ENCODE data around the gene EHMT1.

Gene EHMT1

DNA sequence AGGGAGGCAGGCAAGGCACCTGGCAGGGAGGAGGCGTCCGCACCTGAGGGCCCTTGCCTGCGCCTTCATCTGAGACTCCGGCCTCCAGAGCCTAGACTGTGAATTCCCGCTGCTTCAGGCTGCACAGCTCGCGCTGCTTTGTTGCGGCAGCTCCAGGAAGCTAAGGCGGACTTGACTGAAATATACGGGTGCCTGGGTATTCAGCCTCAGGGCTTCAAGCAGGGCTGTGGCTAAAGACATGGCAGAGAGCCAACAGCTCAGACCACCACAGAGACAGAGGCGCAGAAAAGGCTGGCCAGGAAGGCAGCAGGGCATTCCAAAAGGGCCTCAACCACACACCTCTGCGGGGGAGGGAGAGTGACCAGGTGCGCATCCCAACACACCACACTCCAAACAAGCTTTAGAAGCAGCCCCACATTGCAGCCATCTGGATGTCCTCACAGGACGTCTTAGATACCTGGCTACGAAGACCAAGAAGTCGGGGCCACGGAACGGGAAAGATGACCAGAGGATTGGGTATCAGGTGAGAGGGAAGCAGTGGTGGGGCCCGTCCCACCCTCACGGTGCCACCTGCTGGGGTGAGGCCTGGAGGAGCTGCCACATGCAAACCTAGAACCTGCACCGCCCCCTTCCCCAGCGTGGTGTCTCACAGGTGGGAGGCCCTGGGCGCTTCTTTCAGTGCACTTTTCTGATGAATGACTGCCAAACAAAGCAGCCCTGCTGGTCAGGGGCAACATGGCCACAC, 38.4 kb upstream of the EHMT1 start:
- peaks cover 31% of the 10 kb centered on the region for H3K79me1 ChIP-seq (replicated peaks; ENCODE audit: low read length, poor library complexity, severe bottlenecking)
- no peak overlapping the region for H4K8ac ChIP-seq (ENCODE audit: low read length)
- no peak overlapping the region for H2BK120ac ChIP-seq (ENCODE audit: low read depth, low read length)
- H2AFZ ChIP-seq (ENCODE audit: low read depth, low read length) = no peak overlapping the region
- no peaks in the 10 kb centered on the region for H3K9me3 ChIP-seq (ENCODE audit: control insufficient read depth, low read length)
- no peak overlapping the region for H3K4ac ChIP-seq (ENCODE audit: low read depth in 1 of 2, low read length in 2 of 2)
- H2BK15ac ChIP-seq (ENCODE audit: low read depth, poor library complexity, severe bottlenecking) = no peak overlapping the region
- no peaks in the 10 kb centered on the region for H3K27me3 ChIP-seq (ENCODE audit: control insufficient read depth in 1 of 2, insufficient read depth in 1 of 2, low read length in 2 of 2)
- H3K4me3 ChIP-seq (ENCODE audit: insufficient read depth in 1 of 2, low read depth in 1 of 2, low read length in 2 of 2) = no peak overlapping the region
- H3K27ac ChIP-seq (ENCODE audit: low read length, poor library complexity, severe bottlenecking) = no peak overlapping the region
- WGBS = 94% methylated on average over 23 of the region's 23 CpGs
- H3K9ac ChIP-seq (ENCODE audit: low read length) = no peak overlapping the region
- H3K14ac ChIP-seq (ENCODE audit: low read length in 2 of 2) = no peak overlapping the region
- DNase-seq = no peak
- H2AK5ac ChIP-seq (ENCODE audit: low read length, severe bottlenecking) = no peak overlapping the region
- H3K36me3 ChIP-seq (ENCODE audit: control insufficient read depth in 1 of 2, insufficient read depth in 2 of 2, low read depth in 1 of 2, low read length in 2 of 2) = peaks cover 60 to 65% of the 10 kb centered on the region in 2 experiments
- H3K4me2 ChIP-seq (ENCODE audit: low read length, poor library complexity, severe bottlenecking) = no peak overlapping the region
- peaks cover 25% of the 10 kb centered on the region for H3K4me1 ChIP-seq (ENCODE audit: control insufficient read depth, insufficient read depth, low read depth, low read length)
- no peak overlapping the region for H4K91ac ChIP-seq (ENCODE audit: low read length)
- no peak overlapping the region for H2BK5ac ChIP-seq (ENCODE audit: low read depth, low read length, poor library complexity, severe bottlenecking)
- H3K23ac ChIP-seq (ENCODE audit: low read length in 2 of 2) = no peak overlapping the region
- no peak overlapping the region for H3K18ac ChIP-seq (ENCODE audit: low read depth in 1 of 2, low read length in 2 of 2)
- H2BK12ac ChIP-seq (ENCODE audit: low read length in 2 of 2) = no peak overlapping the region

DNA sequence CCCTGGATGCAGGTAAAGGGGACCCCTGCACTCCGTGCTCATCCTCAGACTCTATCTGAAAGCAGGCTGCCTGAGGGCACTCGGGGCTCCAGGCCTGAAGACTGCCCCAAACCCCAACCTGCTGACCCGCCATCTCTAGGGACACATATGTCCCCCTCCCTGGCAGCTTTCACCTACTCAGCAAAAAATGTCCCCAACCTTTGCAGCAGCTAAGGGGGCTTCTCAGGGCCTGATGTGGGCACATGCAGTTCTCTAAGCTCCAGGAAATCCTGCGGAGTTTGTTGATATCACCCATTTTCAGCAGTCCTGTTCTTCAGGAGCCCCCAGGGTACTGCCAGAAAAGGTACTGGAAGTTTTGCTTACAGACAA, 37.9 kb upstream of the EHMT1 start:
- WGBS = 97% methylated on average over 4 of the region's 4 CpGs

DNA sequence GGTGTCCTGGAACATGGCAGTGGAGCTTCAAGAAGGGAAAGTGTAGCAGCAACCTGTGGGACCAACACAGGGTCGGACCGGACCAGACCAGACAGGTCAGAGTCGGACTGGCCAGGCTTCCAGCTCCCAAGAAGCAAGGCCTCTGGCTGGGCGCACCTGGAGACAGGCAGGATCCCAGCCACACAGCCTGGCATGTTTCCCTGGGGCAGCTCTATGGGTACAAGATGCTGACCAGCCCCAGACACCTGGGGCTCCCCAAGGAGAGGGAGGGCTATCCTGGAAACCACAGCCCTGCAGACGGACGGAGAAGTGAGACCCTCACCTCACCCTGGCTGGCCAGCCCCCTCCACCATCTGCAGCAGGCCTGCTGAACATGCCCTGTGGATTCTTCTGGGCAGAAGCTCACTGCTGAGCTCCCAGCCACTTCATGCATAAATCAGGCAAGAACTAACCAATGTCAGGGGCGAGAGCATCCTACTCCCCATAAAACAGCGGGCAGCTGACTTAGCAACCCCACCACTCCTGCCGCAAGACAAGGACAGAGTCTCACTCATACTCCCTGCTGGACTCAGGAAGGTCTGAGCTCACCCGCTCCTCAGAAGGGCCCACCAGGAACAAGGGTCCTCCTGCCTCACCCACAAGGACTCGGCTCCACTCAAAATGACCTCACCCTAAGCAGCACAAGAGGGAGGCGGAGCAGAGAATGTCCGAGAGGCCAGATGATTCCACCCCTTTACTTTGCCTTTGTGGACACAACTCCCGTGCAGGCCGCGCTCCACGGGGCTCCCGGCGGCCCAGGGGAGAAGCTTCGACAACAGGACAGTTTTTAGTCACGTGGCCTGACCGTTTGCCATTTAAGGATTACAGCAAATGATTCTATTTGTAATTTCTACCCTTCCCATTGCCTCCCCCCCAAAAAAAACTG, 37.2 kb upstream of the EHMT1 start:
- Histone ChIP-seq H2BK5ac (ENCODE audit: low read depth, low read length, poor library complexity, severe bottlenecking) (no peak overlapping the region), H2BK15ac (ENCODE audit: low read depth, poor library complexity, severe bottlenecking) (no peak overlapping the region), H3K4me1 (ENCODE audit: control insufficient read depth, insufficient read depth, low read depth, low read length) (peaks cover 21% of the 10 kb centered on the region), H3K36me3 (ENCODE audit: control insufficient read depth in 1 of 2, insufficient read depth in 2 of 2, low read depth in 1 of 2, low read length in 2 of 2) (peaks cover 62 to 66% of the 10 kb centered on the region in 2 experiments), H3K9me3 (ENCODE audit: control insufficient read depth, low read length) (no peaks in the 10 kb centered on the region), H3K4me3 (ENCODE audit: insufficient read depth in 1 of 2, low read depth in 1 of 2, low read length in 2 of 2) (no peak overlapping the region), H3K27me3 (ENCODE audit: control insufficient read depth in 1 of 2, insufficient read depth in 1 of 2, low read length in 2 of 2) (no peaks in the 10 kb centered on the region), H4K8ac (ENCODE audit: low read length) (no peak overlapping the region), H3K27ac (ENCODE audit: low read length, poor library complexity, severe bottlenecking) (no peak overlapping the region), H4K91ac (ENCODE audit: low read length) (no peak overlapping the region), H3K9ac (ENCODE audit: low read length) (no peak overlapping the region), H3K4ac (ENCODE audit: low read depth in 1 of 2, low read length in 2 of 2) (no peak overlapping the region), H2AK5ac (ENCODE audit: low read length, severe bottlenecking) (no peak overlapping the region), H2BK12ac (ENCODE audit: low read length in 2 of 2) (no peak overlapping the region), H3K4me2 (ENCODE audit: low read length, poor library complexity, severe bottlenecking) (no peak overlapping the region), H3K14ac (ENCODE audit: low read length in 2 of 2) (no peak overlapping the region), H3K18ac (ENCODE audit: low read depth in 1 of 2, low read length in 2 of 2) (no peak overlapping the region), H3K79me1 (replicated peaks; ENCODE audit: low read length, poor library complexity, severe bottlenecking) (peaks cover 34% of the 10 kb centered on the region), H2BK120ac (ENCODE audit: low read depth, low read length) (no peak overlapping the region), H2AFZ (ENCODE audit: low read depth, low read length) (no peak overlapping the region), H3K23ac (ENCODE audit: low read length in 2 of 2) (no peak overlapping the region)
- WGBS = 92% methylated on average over 22 of the region's 22 CpGs
- no peak for DNase-seq

More for the DNA sequence above, 37.9 kb upstream of the EHMT1 start:
- no peak overlapping the region for H3K23ac ChIP-seq (ENCODE audit: low read length in 2 of 2)
- H2BK5ac ChIP-seq (ENCODE audit: low read depth, low read length, poor library complexity, severe bottlenecking) = no peak overlapping the region
- peaks cover 33% of the 10 kb centered on the region for H3K79me1 ChIP-seq (replicated peaks; ENCODE audit: low read length, poor library complexity, severe bottlenecking)
- peaks cover 60 to 65% of the 10 kb centered on the region in 2 experiments for H3K36me3 ChIP-seq (ENCODE audit: control insufficient read depth in 1 of 2, insufficient read depth in 2 of 2, low read depth in 1 of 2, low read length in 2 of 2)
- no peak overlapping the region for H3K4ac ChIP-seq (ENCODE audit: low read depth in 1 of 2, low read length in 2 of 2)
- H4K91ac ChIP-seq (ENCODE audit: low read length) = no peak overlapping the region
- H3K27ac ChIP-seq (ENCODE audit: low read length, poor library complexity, severe bottlenecking) = no peak overlapping the region
- no peak overlapping the region for H2BK120ac ChIP-seq (ENCODE audit: low read depth, low read length)
- no peak overlapping the region for H2BK15ac ChIP-seq (ENCODE audit: low read depth, poor library complexity, severe bottlenecking)
- no peak overlapping the region for H2AK5ac ChIP-seq (ENCODE audit: low read length, severe bottlenecking)
- H3K9me3 ChIP-seq (ENCODE audit: control insufficient read depth, low read length) = no peaks in the 10 kb centered on the region
- no peak overlapping the region for H2AFZ ChIP-seq (ENCODE audit: low read depth, low read length)
- no peak overlapping the region for H2BK12ac ChIP-seq (ENCODE audit: low read length in 2 of 2)
- no peak overlapping the region for H3K9ac ChIP-seq (ENCODE audit: low read length)
- H4K8ac ChIP-seq (ENCODE audit: low read length) = no peak overlapping the region
- H3K14ac ChIP-seq (ENCODE audit: low read length in 2 of 2) = no peak overlapping the region
- no peak overlapping the region for H3K18ac ChIP-seq (ENCODE audit: low read depth in 1 of 2, low read length in 2 of 2)
- no peak overlapping the region for H3K4me3 ChIP-seq (ENCODE audit: insufficient read depth in 1 of 2, low read depth in 1 of 2, low read length in 2 of 2)
- DNase-seq = no peak
- H3K4me1 ChIP-seq (ENCODE audit: control insufficient read depth, insufficient read depth, low read depth, low read length) = peaks cover 23% of the 10 kb centered on the region
- H3K27me3 ChIP-seq (ENCODE audit: control insufficient read depth in 1 of 2, insufficient read depth in 1 of 2, low read length in 2 of 2) = no peaks in the 10 kb centered on the region
- no peak overlapping the region for H3K4me2 ChIP-seq (ENCODE audit: low read length, poor library complexity, severe bottlenecking)

DNA sequence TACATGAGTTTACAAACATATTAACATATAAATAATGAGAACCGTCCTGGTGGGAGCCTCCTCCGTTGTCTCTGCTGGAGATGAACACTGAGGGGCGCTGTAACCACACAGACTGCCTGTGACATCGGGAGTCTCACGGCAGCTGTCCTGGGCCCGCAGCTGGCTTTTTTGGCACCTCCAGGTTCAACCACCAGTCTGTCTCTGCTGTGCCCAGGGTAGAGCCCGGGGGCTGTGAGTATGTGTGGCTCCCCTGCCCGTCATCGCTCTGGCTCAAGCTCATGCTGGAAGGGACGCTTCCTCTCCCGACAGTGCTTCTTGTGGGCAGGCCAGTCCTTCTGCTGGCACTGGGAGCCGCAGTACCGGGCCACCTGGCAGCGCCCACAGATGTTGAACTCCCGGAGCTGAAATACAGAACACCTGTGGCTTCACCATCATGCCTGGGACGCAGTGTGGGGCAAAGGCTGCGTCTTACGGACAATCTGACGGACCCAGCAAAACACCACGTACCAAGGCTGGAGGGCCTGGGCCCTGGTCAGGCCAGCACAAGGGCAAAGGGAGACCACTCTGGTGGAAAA, 36.4 kb upstream of the EHMT1 start:
- no peak overlapping the region for H3K14ac ChIP-seq (ENCODE audit: low read length in 2 of 2)
- no peak overlapping the region for H2BK120ac ChIP-seq (ENCODE audit: low read depth, low read length)
- DNase-seq = no peak
- no peak overlapping the region for H3K4ac ChIP-seq (ENCODE audit: low read depth in 1 of 2, low read length in 2 of 2)
- no peak overlapping the region for H2BK5ac ChIP-seq (ENCODE audit: low read depth, low read length, poor library complexity, severe bottlenecking)
- no peak overlapping the region for H4K8ac ChIP-seq (ENCODE audit: low read length)
- no peaks in the 10 kb centered on the region for H3K9me3 ChIP-seq (ENCODE audit: control insufficient read depth, low read length)
- no peak overlapping the region for H3K4me3 ChIP-seq (ENCODE audit: insufficient read depth in 1 of 2, low read depth in 1 of 2, low read length in 2 of 2)
- H4K91ac ChIP-seq (ENCODE audit: low read length) = no peak overlapping the region
- H3K27ac ChIP-seq (ENCODE audit: low read length, poor library complexity, severe bottlenecking) = no peak overlapping the region
- no peak overlapping the region for H3K23ac ChIP-seq (ENCODE audit: low read length in 2 of 2)
- H3K4me2 ChIP-seq (ENCODE audit: low read length, poor library complexity, severe bottlenecking) = no peak overlapping the region
- H2BK12ac ChIP-seq (ENCODE audit: low read length in 2 of 2) = no peak overlapping the region
- peaks cover 18% of the 10 kb centered on the region for H3K4me1 ChIP-seq (ENCODE audit: control insufficient read depth, insufficient read depth, low read depth, low read length)
- H3K79me1 ChIP-seq (replicated peaks; ENCODE audit: low read length, poor library complexity, severe bottlenecking) = peaks cover 41% of the 10 kb centered on the region
- H3K36me3 ChIP-seq (ENCODE audit: control insufficient read depth in 1 of 2, insufficient read depth in 2 of 2, low read depth in 1 of 2, low read length in 2 of 2) = peaks cover 70 to 74% of the 10 kb centered on the region in 2 experiments
- H3K27me3 ChIP-seq (ENCODE audit: control insufficient read depth in 1 of 2, insufficient read depth in 1 of 2, low read length in 2 of 2) = no peaks in the 10 kb centered on the region
- H3K9ac ChIP-seq (ENCODE audit: low read length) = no peak overlapping the region
- no peak overlapping the region for H2AFZ ChIP-seq (ENCODE audit: low read depth, low read length)
- 92% methylated on average over 20 of the region's 20 CpGs for WGBS
- no peak overlapping the region for H2AK5ac ChIP-seq (ENCODE audit: low read length, severe bottlenecking)
- H2BK15ac ChIP-seq (ENCODE audit: low read depth, poor library complexity, severe bottlenecking) = no peak overlapping the region
- no peak overlapping the region for H3K18ac ChIP-seq (ENCODE audit: low read depth in 1 of 2, low read length in 2 of 2)
